Ovary (tissue), 9 donors: Measurements from ENCODE around the gene ATAD2B. TPM values are rescaled to one million over a fixed set of nuclear protein-coding genes. Genes with fewer than 3 reads are reported as not detected.

Experiments
- DNase-seq, 5 donors: peaks; one replicate each; pipeline ENCODE4 v3.0.0-alpha.2; 2019 to 2020
- H3K27ac ChIP-seq, 2 donors: fragments of 200-600 bp; one replicate each; pipeline versions ENCODE4 v1.5.1 to v1.8.0; 2019 to 2022
- H3K27me3 ChIP-seq: fragments of 200-600 bp; one replicate; pipeline ENCODE4 v1.8.0; 2022
- H3K36me3 ChIP-seq: fragments of 200-600 bp; sonication (generic); one replicate; pipeline ENCODE4 v1.5.1; 2019
- H3K4me1 ChIP-seq: one replicate; pipeline ENCODE4 v1.8.1; 2013; ENCODE audit warnings: mild to moderate bottlenecking, moderate library complexity; ENCODE audit not compliant: insufficient read depth
- H3K4me3 ChIP-seq: fragments of 200-600 bp; sonication (generic); one replicate; pipeline ENCODE4 v1.5.1; 2017
- H3K9me3 ChIP-seq, 2 donors: fragments of 200-600 bp in 1 of 2; sonication (generic) in 1 of 2; one replicate each; pipeline versions ENCODE4 v1.5.1 to v1.8.1; 2013 to 2019; ENCODE audit warnings: mild to moderate bottlenecking in 1 of 2, moderate library complexity in 1 of 2
- EP300 ChIP-seq: sonication (generic); formaldehyde crosslinking; IDR thresholded peaks from one replicate; pipeline ENCODE4 v1.6.1; 2017; ENCODE audit warnings: antibody characterized with exemption
- POLR2A ChIP-seq: fragments of 450-650 bp; IDR thresholded peaks from one replicate; pipeline ENCODE4 v1.6.1; 2017; ENCODE audit warnings: antibody characterized with exemption, mild to moderate bottlenecking, moderate library complexity
- WGBS, 3 donors: extraction: QIAGEN DNeasy Blood & Tissue Kit in 1 of 3; methylation state at CpG; one replicate each; pipeline versions ENCODE4 v1.1.5 to v1.1.7; 2013 to 2017; 5-methylcytosine and 5-hydroxymethylcytosine counted together
- intact Hi-C, 4 donors: fragments of 100-400 bp; cut with DNase I; formaldehyde crosslinking; loops; one replicate each; pipeline versions ENCODE4 v1.11.0 to v1.15.1; 2022 to 2023
- polyA plus RNA-seq, 2 donors: library from polyadenylated mRNA; stranded (reverse); fragments of 200-250 nt in 1 of 2; fragments of 350-450 nt in 1 of 2; fragmentation: Illumina TruSeq in 1 of 2; extraction: RNeasy Lipid Tissue Mini Kit (QIAGEN cat#74804) in 1 of 2; gene quantifications; one replicate each; pipeline ENCODE4 v1.2.3, GENCODE V29; 2013 to 2014
- total RNA-seq, 7 donors: library from RNA; depleted of rRNA in 2 of 7; stranded (reverse); fragments of >200 nt in 2 of 7; fragmentation: NEBNext Ultra II Directional in 3 of 7; extraction: Animal tissue kit (Norgen Biotek cat#: 25700) in 3 of 7; gene quantifications; one replicate each; pipeline versions ENCODE4 v1.1.0 to v1.2.4, GENCODE V29; 2016 to 2023
- TF ChIP-seq, protein P1 (sequence below), 3 donors: fragments of 450-650 bp in 2 of 3; fragments of 200-600 bp in 1 of 3; IDR thresholded peaks; one replicate each; pipeline versions ENCODE4 v1.5.1 to v1.8.0; 2016 to 2022; ENCODE audit warnings: antibody characterized with exemption in 3 of 3, mild to moderate bottlenecking in 1 of 3
- donor health status: DM: no; HTN: no; CAD: no; lungs with moderate emphysema.
- donor health status: DM: no; HTN: no; CAD: no.
- donor health status: Bipolar disorder and iron deficiency.
- donor health status: DM: yes; HTN: yes; CAD: no.
- donor health status: DM: no; HTN: no; CAD: no.
- donor health status: DM: yes; HTN: yes; CAD: no.

Gene ATAD2B
- total and polyA plus RNA-seq, 9 donors: 4.5 to 29.6 (median 19.8) TPM

DNA sequence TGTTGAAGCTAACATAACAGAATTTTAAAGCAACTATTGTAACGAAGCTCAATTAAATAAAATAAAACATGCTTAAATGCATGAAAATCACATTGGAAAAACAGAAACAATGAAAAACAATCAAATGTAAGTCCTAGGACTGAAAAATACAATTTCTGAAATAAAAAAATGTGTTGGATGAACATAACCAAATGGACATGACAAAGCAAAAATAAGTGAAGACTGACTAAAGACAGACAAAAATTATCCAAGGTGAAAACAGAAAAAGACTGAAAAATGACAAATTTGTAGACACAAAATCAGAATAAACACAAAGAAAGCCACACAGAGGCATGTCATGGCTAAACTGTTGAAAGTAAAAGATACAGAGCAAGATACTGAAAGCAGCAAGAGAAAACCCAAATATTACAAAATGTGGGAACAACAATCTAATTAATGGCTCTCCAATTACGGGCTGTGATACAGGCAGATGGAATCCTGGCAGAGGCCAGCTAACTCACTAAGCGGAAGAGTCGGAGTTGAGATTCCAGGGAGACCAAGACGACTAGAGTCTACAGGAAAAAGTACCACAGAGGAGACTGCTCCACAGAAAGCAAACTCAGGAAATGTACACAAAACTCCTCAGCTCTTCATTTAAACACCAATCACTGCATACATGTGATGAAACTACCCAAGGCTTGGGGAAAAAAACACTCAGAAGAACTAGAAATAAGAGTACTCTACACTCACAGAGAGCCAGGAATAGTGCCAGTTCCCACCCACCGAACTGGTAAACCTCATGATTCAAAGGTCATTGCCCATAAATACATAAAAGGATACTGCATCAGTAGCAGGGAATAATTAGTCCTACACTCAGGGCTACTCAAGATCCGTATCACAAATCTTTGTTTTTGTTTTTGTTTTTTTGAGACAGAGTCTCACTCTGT is 83.6 kb downstream of the ATAD2B start:
- no peak for DNase-seq
- H3K27me3 ChIP-seq: no peaks in the 10 kb centered on the region
- no peaks in the 10 kb centered on the region for H3K36me3 ChIP-seq
- H3K27ac ChIP-seq: no peak overlapping the region
- intact Hi-C loops: no loop called here
- H3K9me3 ChIP-seq: no peaks in the 10 kb centered on the region
- H3K4me1 ChIP-seq: peaks cover 2% of the 10 kb centered on the region
- H3K4me3 ChIP-seq: no peak overlapping the region
- 44 to 56% (median 53%) methylated on average over 7 of the region's 7 CpGs for WGBS, 3 donors
- TF ChIP-seq POLR2A: no peak
- no peak for TF ChIP-seq EP300
- TF ChIP-seq, protein P1, sequence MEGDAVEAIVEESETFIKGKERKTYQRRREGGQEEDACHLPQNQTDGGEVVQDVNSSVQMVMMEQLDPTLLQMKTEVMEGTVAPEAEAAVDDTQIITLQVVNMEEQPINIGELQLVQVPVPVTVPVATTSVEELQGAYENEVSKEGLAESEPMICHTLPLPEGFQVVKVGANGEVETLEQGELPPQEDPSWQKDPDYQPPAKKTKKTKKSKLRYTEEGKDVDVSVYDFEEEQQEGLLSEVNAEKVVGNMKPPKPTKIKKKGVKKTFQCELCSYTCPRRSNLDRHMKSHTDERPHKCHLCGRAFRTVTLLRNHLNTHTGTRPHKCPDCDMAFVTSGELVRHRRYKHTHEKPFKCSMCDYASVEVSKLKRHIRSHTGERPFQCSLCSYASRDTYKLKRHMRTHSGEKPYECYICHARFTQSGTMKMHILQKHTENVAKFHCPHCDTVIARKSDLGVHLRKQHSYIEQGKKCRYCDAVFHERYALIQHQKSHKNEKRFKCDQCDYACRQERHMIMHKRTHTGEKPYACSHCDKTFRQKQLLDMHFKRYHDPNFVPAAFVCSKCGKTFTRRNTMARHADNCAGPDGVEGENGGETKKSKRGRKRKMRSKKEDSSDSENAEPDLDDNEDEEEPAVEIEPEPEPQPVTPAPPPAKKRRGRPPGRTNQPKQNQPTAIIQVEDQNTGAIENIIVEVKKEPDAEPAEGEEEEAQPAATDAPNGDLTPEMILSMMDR (IDR thresholded peaks at IDR 0.05): no peak

DNA sequence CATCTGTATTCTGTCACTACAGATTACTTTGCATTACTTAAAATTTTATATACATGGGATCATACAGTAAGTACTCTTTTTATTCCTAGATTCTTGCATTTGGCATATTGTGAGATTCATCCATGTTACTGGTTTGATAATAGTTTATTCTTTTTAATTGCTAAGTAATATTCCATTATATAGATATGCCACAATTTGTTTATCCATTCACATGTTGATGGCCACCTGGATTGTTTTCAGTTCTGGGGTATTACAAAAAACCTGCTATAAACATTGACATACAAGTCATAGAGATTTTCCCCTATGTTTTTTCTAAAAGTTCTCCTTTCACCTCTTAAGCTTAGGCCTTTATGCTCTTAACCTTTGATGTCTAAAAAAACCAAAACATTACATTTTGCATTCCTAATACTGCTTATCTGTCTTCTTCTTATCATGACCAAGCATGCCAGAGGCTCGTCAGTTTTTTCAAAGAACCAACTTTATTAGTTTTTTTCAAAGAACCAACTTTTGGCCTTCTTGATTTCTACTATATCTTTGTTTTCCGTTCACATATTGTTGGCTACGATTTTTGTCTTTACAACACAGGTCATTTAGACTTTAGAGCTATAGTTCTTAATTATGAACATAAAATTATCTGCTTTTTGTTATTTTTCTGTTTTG is 86.9 kb downstream of the ATAD2B start:
- Histone ChIP-seq H3K27me3 (no peaks in the 10 kb centered on the region), H3K4me1 (peaks cover 2% of the 10 kb centered on the region), H3K4me3 (no peak overlapping the region), H3K9me3 (no peaks in the 10 kb centered on the region), H3K27ac (no peak overlapping the region), H3K36me3 (no peaks in the 10 kb centered on the region)
- TF ChIP-seq, protein P1 (IDR thresholded peaks at IDR 0.05): no peak
- TF ChIP-seq EP300: no peak
- TF ChIP-seq POLR2A: no peak
- intact Hi-C loops: no loop called here
- DNase-seq: no peak
- WGBS, 3 donors: 82 to 93% (median 93%) methylated on average over 3 of the region's 3 CpGs

DNA sequence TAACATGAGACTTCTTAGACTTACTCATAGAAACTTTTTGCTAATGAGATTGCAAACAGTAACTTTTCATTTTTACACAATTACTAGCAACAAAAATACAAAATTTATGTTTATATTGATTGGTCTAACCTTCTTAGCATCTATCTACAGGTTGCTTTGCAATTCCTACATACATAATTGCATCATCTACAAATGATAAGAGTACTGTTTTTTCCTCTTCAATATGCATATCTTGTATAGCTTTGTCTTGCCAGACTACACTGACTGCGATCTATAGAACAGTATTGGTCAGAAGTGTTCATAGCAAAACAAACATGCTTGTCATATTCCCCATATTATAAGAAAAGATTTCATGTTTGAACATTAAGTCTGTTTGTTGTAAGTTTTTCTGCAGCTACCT is 87.9 kb downstream of the ATAD2B start:
- Histone ChIP-seq H3K36me3 (no peaks in the 10 kb centered on the region), H3K4me1 (peaks cover 2% of the 10 kb centered on the region), H3K9me3 (no peaks in the 10 kb centered on the region), H3K27ac (no peak overlapping the region), H3K4me3 (no peak overlapping the region), H3K27me3 (no peaks in the 10 kb centered on the region)
- WGBS, 3 donors: 91 to 100% (median 98%) methylated on average over 1 of the region's 1 CpG
- DNase-seq: no peak
- intact Hi-C loops: no loop called here
- TF ChIP-seq POLR2A: no peak
- no peak for TF ChIP-seq EP300
- TF ChIP-seq, protein P1 (IDR thresholded peaks at IDR 0.05): no peak

DNA sequence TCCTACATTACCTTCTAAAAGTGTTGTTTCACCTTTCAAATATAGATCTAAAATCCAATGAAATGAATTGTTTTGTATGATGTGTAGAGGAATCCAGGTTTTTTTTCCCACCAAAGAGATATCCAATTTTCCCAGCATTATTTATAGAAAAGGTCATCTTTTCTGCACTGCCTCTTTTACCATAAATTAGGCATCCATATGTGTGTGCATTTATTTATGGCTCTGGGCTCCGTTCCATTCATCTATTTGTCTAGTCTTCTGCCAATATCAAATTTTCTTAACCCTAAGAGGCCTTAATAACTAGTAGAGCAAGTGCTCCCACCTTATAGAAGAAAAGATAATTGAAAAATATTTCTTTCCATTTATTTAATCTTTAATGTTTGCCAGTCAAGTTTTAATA is 88.3 kb downstream of the ATAD2B start:
- no peak for DNase-seq
- H3K9me3 ChIP-seq: no peaks in the 10 kb centered on the region
- intact Hi-C loops: no loop called here
- no peak for TF ChIP-seq EP300
- TF ChIP-seq POLR2A: no peak
- TF ChIP-seq, protein P1 (IDR thresholded peaks at IDR 0.05): no peak
- no peak overlapping the region for H3K4me3 ChIP-seq
- H3K4me1 ChIP-seq: peaks cover under 1% of the 10 kb centered on the region
- no peaks in the 10 kb centered on the region for H3K36me3 ChIP-seq
- H3K27ac ChIP-seq: no peak overlapping the region
- WGBS, 3 donors: 84 to 99% (median 89%) methylated on average over 1 of the region's 1 CpG
- H3K27me3 ChIP-seq: no peaks in the 10 kb centered on the region
